GM12878 (cell line): ENCODE data around the gene ADGRL4. TPM values are rescaled to one million over a fixed set of nuclear protein-coding genes. Genes with fewer than 3 reads are reported as not detected.

Experiments
- ATAC-seq: fragments of 200-7000 bp; cut with Tn5 transposase; 3 replicates; pipeline ENCODE4 v1.9.1; 2020; ENCODE audit warnings: mild to moderate bottlenecking, moderate library complexity
- BruUV-seq: library from RNA; stranded (reverse); fragments of 400-500 nt; replicated peaks from 2 replicates; lab custom pipeline; 2021; lab: Mats Ljungman, UMichigan
- CTCF ChIA-PET: fragments of 300-600 bp; sonication (Branson Sonifier 250); formaldehyde crosslinking; extraction: SDS; loops from one replicate; lab custom pipeline; 2021; ENCODE audit warnings: inconsistent platforms; lab: Yijun Ruan, JAX
- POLR2A ChIA-PET: fragments of 350-600 bp; formaldehyde crosslinking; extraction: SDS; loops from one replicate; lab custom pipeline; 2021; ENCODE audit warnings: inconsistent platforms; lab: Charles Lee
- RAD21 ChIA-PET: fragments of 300-600 bp; sonication (Branson Sonifier 250); formaldehyde crosslinking; loops from one replicate; lab custom pipeline; 2023; ENCODE audit warnings: antibody characterized with exemption; ENCODE audit not compliant: unreplicated experiment; lab: Charles Lee
- SMC1A ChIA-PET: fragments of 300-600 bp; sonication (Branson Sonifier 250); formaldehyde crosslinking; loops from one replicate; lab custom pipeline; 2023; ENCODE audit not compliant: unreplicated experiment, uncharacterized antibody; lab: Charles Lee
- DNase-seq: peaks from one replicate; pipeline ENCODE4 v3.0.0-alpha.2; 2011; ENCODE audit warnings: low read depth, low spot score
- FAIRE-seq: peaks from 3 replicates; lab custom pipeline; 2011; peaks lifted over from hg19 to GRCh38; lab: Jason Lieb, UNC
- H2AFZ ChIP-seq: 2 replicates; pipeline ENCODE4 v1.6.0; 2011; ENCODE audit warnings: low read depth, low read length, control low read depth; ENCODE audit not compliant: control insufficient read depth
- H3K27ac ChIP-seq: 2 replicates; pipeline ENCODE4 v1.5.1; 2011; ENCODE audit warnings: control low read depth; ENCODE audit not compliant: control insufficient read depth, insufficient read depth
- H3K27me3 ChIP-seq, 2 experiments: replicated peaks in 1 of 2; 2 replicates each; pipeline versions ENCODE4 v1.6.0 to v1.6.1; 2011; ENCODE audit warnings: low read length in 1 of 2; ENCODE audit not compliant: control insufficient read depth in 2 of 2, insufficient read depth in 2 of 2
- H3K36me3 ChIP-seq, 2 experiments: 2 replicates each; pipeline ENCODE4 v1.5.1; 2011; ENCODE audit warnings: low read length in 1 of 2; ENCODE audit not compliant: control insufficient read depth in 2 of 2, insufficient read depth in 2 of 2
- H3K4me1 ChIP-seq: 2 replicates; pipeline ENCODE4 v1.6.1; 2011; ENCODE audit warnings: mild to moderate bottlenecking, low read length, moderate library complexity, mixed read lengths; ENCODE audit not compliant: control insufficient read depth, insufficient read depth
- H3K4me2 ChIP-seq: 2 replicates; pipeline ENCODE4 v1.6.0; 2011; ENCODE audit warnings: control low read depth; ENCODE audit not compliant: control insufficient read depth, insufficient read depth
- H3K4me3 ChIP-seq: fragments of 200-600 bp; sonication (generic); 2 replicates; pipeline ENCODE4 v1.5.1; 2016
- H3K79me2 ChIP-seq: 2 replicates; pipeline ENCODE4 v1.6.0; 2011; ENCODE audit warnings: low read length; ENCODE audit not compliant: control insufficient read depth, insufficient read depth
- H3K9ac ChIP-seq: 2 replicates; pipeline ENCODE4 v1.8.0; 2011; ENCODE audit warnings: low read length, control low read depth, mixed read lengths; ENCODE audit not compliant: control insufficient read depth, insufficient read depth
- H3K9me3 ChIP-seq: replicated peaks from 3 replicates; pipeline ENCODE4 v1.5.1; 2011; ENCODE audit warnings: mild to moderate bottlenecking, low read length; ENCODE audit not compliant: control insufficient read depth, insufficient read depth
- H4K20me1 ChIP-seq: 2 replicates; pipeline ENCODE4 v1.6.0; 2011; ENCODE audit not compliant: control insufficient read depth, insufficient read depth
- EED ChIP-seq: sonication (generic); IDR thresholded peaks from 2 replicates; pipeline ENCODE4 v1.6.1; 2016; ENCODE audit warnings: antibody characterized with exemption, low read depth
- ETV6 ChIP-seq, 2 experiments: fragments of 450-650 bp in 1 of 2; IDR thresholded peaks in 1 of 2; conservative IDR thresholded peaks in 1 of 2; 2 replicates each; pipeline ENCODE4 v1.6.1; 2014; ENCODE audit warnings: antibody characterized with exemption in 1 of 2, borderline replicate concordance in 1 of 2, low read depth in 1 of 2, mild to moderate bottlenecking in 1 of 2, moderate library complexity in 1 of 2
- HDGF ChIP-seq: fragments of 450-650 bp; IDR thresholded peaks from 2 replicates; pipeline ENCODE4 v1.6.1; 2016; ENCODE audit warnings: antibody characterized with exemption
- MYB ChIP-seq: fragments of 150-350 bp; IDR thresholded peaks from 2 replicates; pipeline ENCODE4 v1.6.1; 2014; ENCODE audit warnings: mild to moderate bottlenecking, low read depth, low read length, borderline replicate concordance
- POLR2AphosphoS5 ChIP-seq: IDR thresholded peaks from 2 replicates; pipeline ENCODE4 v1.6.1; 2011; ENCODE audit warnings: mild to moderate bottlenecking, low read length, inconsistent platforms
- RB1 ChIP-seq: fragments of 450-650 bp; formaldehyde crosslinking; IDR thresholded peaks from 2 replicates; pipeline ENCODE4 v1.6.1; 2017; ENCODE audit warnings: mild to moderate bottlenecking, borderline replicate concordance
- SIX5 ChIP-seq: IDR thresholded peaks from 2 replicates; pipeline ENCODE4 v1.6.1; 2011; ENCODE audit warnings: mild to moderate bottlenecking, low read depth, low read length, moderate library complexity; ENCODE audit not compliant: severe bottlenecking
- SUZ12 ChIP-seq: fragments of 200-600 bp; sonication (generic); IDR thresholded peaks from one replicate; pipeline ENCODE4 v1.6.1; 2018; ENCODE audit warnings: antibody characterized with exemption, mild to moderate bottlenecking; ENCODE audit not compliant: unreplicated experiment
- ZNF274 ChIP-seq: IDR thresholded peaks from one replicate; pipeline ENCODE4 v1.8.0; 2011; ENCODE audit not compliant: insufficient read length, insufficient read depth
- WGBS: methylation state at CpG from one replicate; pipeline ENCODE4 v1.1.6; 2016; ENCODE audit warnings: low lambda C conversion rate; ENCODE audit not compliant: insufficient replicate concordance, insufficient coverage; ENCODE audit errors: missing lambda C conversion rate; 5-methylcytosine and 5-hydroxymethylcytosine counted together
- in situ Hi-C: fragments of 300-500 bp; cut with MboI; formaldehyde crosslinking; loops from 9 replicates; pipeline ENCODE4 v1.14.3; 2018; ENCODE audit warnings: mixed read lengths
- intact Hi-C: fragments of 100-400 bp; cut with micrococcal nuclease; formaldehyde crosslinking; loops from one replicate; pipeline ENCODE4 v1.14.2; 2022; ENCODE audit not compliant: unreplicated experiment
- polyA plus RNA-seq, 11 experiments: library from polyadenylated mRNA; depleted of rRNA in 4 of 11; unstranded in 6 of 11; stranded (reverse) in 5 of 11; fragments of >200 nt; fragmentation: Nextera tagmentation in 4 of 11; fragmentation: Illumina TruSeq in 1 of 11; extraction: Ambion mirVana in 4 of 11; extraction: Trizol in 1 of 11; gene quantifications; 1 replicate in 1 of 11; 2 replicates in 10 of 11; pipeline versions ENCODE4 v1.2.1 to v1.2.3, GENCODE V29; 2011 to 2016; ENCODE audit warnings: inconsistent platforms in 2 of 11, missing spikeins in 2 of 11, low read depth in 1 of 11
- total RNA-seq, 4 experiments: library from RNA; depleted of rRNA in 3 of 4; stranded (reverse); fragments of >200 nt in 3 of 4; fragmentation: Illumina TruSeq in 1 of 4; extraction: Trizol in 1 of 4; gene quantifications; 2 replicates each; pipeline versions ENCODE4 v1.2.1 to v1.2.3, GENCODE V29; 2013 to 2021
- TF ChIP-seq, protein P1 (sequence below): IDR thresholded peaks from 2 replicates; pipeline ENCODE4 v1.6.1; 2012; ENCODE audit warnings: low read depth, low read length, improper control_type of control experiment
- TF ChIP-seq, protein P2 (sequence below): fragments of 450-650 bp; IDR thresholded peaks from 2 replicates; pipeline ENCODE4 v1.6.1; 2018; ENCODE audit warnings: mild to moderate bottlenecking, low read depth, moderate library complexity; ENCODE audit not compliant: partially characterized antibody
- TF ChIP-seq, protein P3 (sequence below): fragments of 450-650 bp; formaldehyde crosslinking; IDR thresholded peaks from 2 replicates; pipeline ENCODE4 v1.5.0; 2022; ENCODE audit warnings: mild to moderate bottlenecking, missing genetic modification characterization

Gene ADGRL4
- total and polyA plus RNA-seq, 10 of the 15 experiments (the other 5 are each of a cell fraction or from before 2014, with no cell fraction given): not detected

DNA sequence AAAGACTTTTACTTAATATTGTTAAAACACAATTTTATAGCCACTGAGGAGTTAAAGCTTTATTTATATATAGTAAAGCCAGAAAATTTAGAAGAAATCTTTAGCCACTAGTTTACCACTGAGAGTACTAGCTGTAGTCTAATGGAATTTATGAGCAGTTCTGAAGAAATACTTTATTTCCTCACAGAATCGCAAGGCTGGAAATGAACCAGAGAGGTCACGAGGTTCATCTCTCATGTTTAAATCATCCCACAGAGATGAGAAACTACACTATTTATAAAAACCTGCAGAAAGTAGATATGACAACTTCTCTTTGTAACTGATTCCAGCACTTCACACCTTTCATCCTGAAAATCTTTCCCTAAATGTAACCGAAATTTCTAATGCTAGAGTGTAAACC lies 26.0 kb downstream of the ADGRL4 start:
- Histone ChIP-seq H2AFZ (no peak overlapping the region), H3K9me3 (no peaks in the 10 kb centered on the region), H3K4me3 (no peak overlapping the region), H3K27ac (no peak overlapping the region), H4K20me1 (no peaks in the 10 kb centered on the region), H3K9ac (no peak overlapping the region), H3K79me2 (no peaks in the 10 kb centered on the region), H3K4me2 (no peak overlapping the region), H3K36me3 (no peaks in the 10 kb centered on the region), H3K4me1 (no peaks in the 10 kb centered on the region), H3K27me3 (no peaks in the 10 kb centered on the region)
- TF ChIP-seq SUZ12: no peak
- TF ChIP-seq MYB: no peak
- TF ChIP-seq HDGF: no peak
- TF ChIP-seq, protein P1, sequence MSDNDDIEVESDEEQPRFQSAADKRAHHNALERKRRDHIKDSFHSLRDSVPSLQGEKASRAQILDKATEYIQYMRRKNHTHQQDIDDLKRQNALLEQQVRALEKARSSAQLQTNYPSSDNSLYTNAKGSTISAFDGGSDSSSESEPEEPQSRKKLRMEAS: no peak
- no peak for TF ChIP-seq RB1
- no peak for TF ChIP-seq SIX5
- DNase-seq (no peak), ATAC-seq (no peak), FAIRE-seq (no peak)
- ChIA-PET SMC1A (no interaction called here), CTCF (no interaction called here), POLR2A (no interaction called here), RAD21 (no interaction called here)
- intact Hi-C loops: no loop called here
- in situ Hi-C loops: no loop called here
- 37% methylated on average over 3 of the region's 3 CpGs for WGBS
- BruUV-seq: no TSS peak

DNA sequence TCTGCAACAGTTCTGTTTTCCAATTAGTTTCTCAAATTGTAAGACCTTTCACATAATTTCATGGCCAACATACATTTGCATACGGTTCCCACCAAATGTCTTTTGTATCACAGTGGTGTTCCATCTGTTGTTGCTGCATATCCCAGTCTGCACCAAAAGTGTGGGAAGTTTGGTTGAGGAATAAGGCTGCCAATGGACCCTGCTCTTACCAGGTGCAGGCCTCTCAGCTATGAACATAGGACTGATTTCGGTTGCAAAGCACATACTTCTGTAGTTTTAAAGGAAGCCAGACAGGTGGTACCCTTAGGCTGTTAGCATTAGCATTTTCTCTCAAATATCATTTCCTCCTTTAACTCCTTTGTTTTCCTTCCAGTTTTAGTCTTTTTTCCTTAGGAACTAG lies 33.8 kb downstream of the ADGRL4 start:
- in situ Hi-C loops: no loop called here
- ChIA-PET CTCF (no interaction called here), RAD21 (no interaction called here)
- TF ChIP-seq, protein P2, sequence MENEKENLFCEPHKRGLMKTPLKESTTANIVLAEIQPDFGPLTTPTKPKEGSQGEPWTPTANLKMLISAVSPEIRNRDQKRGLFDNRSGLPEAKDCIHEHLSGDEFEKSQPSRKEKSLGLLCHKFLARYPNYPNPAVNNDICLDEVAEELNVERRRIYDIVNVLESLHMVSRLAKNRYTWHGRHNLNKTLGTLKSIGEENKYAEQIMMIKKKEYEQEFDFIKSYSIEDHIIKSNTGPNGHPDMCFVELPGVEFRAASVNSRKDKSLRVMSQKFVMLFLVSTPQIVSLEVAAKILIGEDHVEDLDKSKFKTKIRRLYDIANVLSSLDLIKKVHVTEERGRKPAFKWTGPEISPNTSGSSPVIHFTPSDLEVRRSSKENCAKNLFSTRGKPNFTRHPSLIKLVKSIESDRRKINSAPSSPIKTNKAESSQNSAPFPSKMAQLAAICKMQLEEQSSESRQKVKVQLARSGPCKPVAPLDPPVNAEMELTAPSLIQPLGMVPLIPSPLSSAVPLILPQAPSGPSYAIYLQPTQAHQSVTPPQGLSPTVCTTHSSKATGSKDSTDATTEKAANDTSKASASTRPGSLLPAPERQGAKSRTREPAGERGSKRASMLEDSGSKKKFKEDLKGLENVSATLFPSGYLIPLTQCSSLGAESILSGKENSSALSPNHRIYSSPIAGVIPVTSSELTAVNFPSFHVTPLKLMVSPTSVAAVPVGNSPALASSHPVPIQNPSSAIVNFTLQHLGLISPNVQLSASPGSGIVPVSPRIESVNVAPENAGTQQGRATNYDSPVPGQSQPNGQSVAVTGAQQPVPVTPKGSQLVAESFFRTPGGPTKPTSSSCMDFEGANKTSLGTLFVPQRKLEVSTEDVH: no peak
- TF ChIP-seq, protein P3, sequence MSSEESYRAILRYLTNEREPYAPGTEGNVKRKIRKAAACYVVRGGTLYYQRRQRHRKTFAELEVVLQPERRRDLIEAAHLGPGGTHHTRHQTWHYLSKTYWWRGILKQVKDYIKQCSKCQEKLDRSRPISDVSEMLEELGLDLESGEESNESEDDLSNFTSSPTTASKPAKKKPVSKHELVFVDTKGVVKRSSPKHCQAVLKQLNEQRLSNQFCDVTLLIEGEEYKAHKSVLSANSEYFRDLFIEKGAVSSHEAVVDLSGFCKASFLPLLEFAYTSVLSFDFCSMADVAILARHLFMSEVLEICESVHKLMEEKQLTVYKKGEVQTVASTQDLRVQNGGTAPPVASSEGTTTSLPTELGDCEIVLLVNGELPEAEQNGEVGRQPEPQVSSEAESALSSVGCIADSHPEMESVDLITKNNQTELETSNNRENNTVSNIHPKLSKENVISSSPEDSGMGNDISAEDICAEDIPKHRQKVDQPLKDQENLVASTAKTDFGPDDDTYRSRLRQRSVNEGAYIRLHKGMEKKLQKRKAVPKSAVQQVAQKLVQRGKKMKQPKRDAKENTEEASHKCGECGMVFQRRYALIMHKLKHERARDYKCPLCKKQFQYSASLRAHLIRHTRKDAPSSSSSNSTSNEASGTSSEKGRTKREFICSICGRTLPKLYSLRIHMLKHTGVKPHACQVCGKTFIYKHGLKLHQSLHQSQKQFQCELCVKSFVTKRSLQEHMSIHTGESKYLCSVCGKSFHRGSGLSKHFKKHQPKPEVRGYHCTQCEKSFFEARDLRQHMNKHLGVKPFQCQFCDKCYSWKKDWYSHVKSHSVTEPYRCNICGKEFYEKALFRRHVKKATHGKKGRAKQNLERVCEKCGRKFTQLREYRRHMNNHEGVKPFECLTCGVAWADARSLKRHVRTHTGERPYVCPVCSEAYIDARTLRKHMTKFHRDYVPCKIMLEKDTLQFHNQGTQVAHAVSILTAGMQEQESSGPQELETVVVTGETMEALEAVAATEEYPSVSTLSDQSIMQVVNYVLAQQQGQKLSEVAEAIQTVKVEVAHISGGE: no peak
- TF ChIP-seq POLR2AphosphoS5 (no peak), ETV6 (conservative IDR thresholded peaks at IDR 0.05 in 1 of 2, IDR thresholded peaks at IDR 0.05 in 1 of 2; ENCODE audit: borderline replicate concordance in 1 of 2, low read depth in 1 of 2) (no peak), EED (no peak), ZNF274 (no peak)

More for the DNA sequence above, 33.8 kb downstream of the ADGRL4 start:
- ChIA-PET SMC1A (no interaction called here), POLR2A (no interaction called here)
- no peak overlapping the region for H3K4me3 ChIP-seq
- H3K27ac ChIP-seq: no peak overlapping the region
- intact Hi-C loops: no loop called here
- no peak for ATAC-seq
- BruUV-seq: no TSS peak
- no peak overlapping the region for H2AFZ ChIP-seq
- H3K4me1 ChIP-seq: no peaks in the 10 kb centered on the region
- H3K9ac ChIP-seq: no peak overlapping the region
- no peak overlapping the region for H3K4me2 ChIP-seq
- H3K27me3 ChIP-seq: no peaks in the 10 kb centered on the region
- DNase-seq: no peak
- 4% methylated on average over 2 of the region's 2 CpGs for WGBS
- FAIRE-seq: no peak
- no peaks in the 10 kb centered on the region for H3K9me3 ChIP-seq
- no peaks in the 10 kb centered on the region for H4K20me1 ChIP-seq
- H3K79me2 ChIP-seq: no peaks in the 10 kb centered on the region
- no peaks in the 10 kb centered on the region for H3K36me3 ChIP-seq
